ENCODE data around the gene FOXP1.

FOXP1 gene

GRCh38 chr3:71372241-71372768, 211.2 kb downstream of the FOXP1 start:
- TF ChIP-seq CTCF (IDR thresholded peaks at IDR 0.05; ENCODE audit: low read depth, low read length), result no peak
- H3K4me3 ChIP-seq (ENCODE audit: low read depth, low read length), result no peak overlapping the region
- DNase-seq (ENCODE audit: low read depth, low spot score), result no peak
- in situ Hi-C loops (cut with HindIII; ENCODE audit: low sequenced_read_pairs), result no loop called here

GRCh38 chr3:71371282-71371681, 212.2 kb downstream of the FOXP1 start:
- no peak for TF ChIP-seq CTCF (IDR thresholded peaks at IDR 0.05; ENCODE audit: low read depth, low read length)
- H3K4me3 ChIP-seq (ENCODE audit: low read depth, low read length), result no peak overlapping the region
- in situ Hi-C loops (cut with HindIII; ENCODE audit: low sequenced_read_pairs), result no loop called here
- no peak for DNase-seq (ENCODE audit: low read depth, low spot score)

GRCh38 chr3:71370467-71370866, 213.1 kb downstream of the FOXP1 start:
- no peak for DNase-seq (ENCODE audit: low read depth, low spot score)
- in situ Hi-C loops (cut with HindIII; ENCODE audit: low sequenced_read_pairs), result no loop called here
- TF ChIP-seq CTCF (IDR thresholded peaks at IDR 0.05; ENCODE audit: low read depth, low read length), result no peak
- H3K4me3 ChIP-seq (ENCODE audit: low read depth, low read length), result no peak overlapping the region

GRCh38 chr3:71369701-71370391, 213.7 kb downstream of the FOXP1 start:
- DNase-seq (ENCODE audit: low read depth, low spot score), result peak; percentile 69
- no peak overlapping the region for H3K4me3 ChIP-seq (ENCODE audit: low read depth, low read length)
- no peak for TF ChIP-seq CTCF (IDR thresholded peaks at IDR 0.05; ENCODE audit: low read depth, low read length)
- in situ Hi-C loops (cut with HindIII; ENCODE audit: low sequenced_read_pairs), result no loop called here

- in situ Hi-C loops (cut with HindIII; ENCODE audit: low sequenced_read_pairs), result no loop called here
- TF ChIP-seq CTCF (IDR thresholded peaks at IDR 0.05; ENCODE audit: low read depth, low read length), result no peak
- no peak overlapping the region for H3K4me3 ChIP-seq (ENCODE audit: low read depth, low read length)
- no peak for DNase-seq (ENCODE audit: low read depth, low spot score)
Observed at GRCh38 chr3:71366988-71367604, 216.4 kb downstream of the FOXP1 start.

DNA sequence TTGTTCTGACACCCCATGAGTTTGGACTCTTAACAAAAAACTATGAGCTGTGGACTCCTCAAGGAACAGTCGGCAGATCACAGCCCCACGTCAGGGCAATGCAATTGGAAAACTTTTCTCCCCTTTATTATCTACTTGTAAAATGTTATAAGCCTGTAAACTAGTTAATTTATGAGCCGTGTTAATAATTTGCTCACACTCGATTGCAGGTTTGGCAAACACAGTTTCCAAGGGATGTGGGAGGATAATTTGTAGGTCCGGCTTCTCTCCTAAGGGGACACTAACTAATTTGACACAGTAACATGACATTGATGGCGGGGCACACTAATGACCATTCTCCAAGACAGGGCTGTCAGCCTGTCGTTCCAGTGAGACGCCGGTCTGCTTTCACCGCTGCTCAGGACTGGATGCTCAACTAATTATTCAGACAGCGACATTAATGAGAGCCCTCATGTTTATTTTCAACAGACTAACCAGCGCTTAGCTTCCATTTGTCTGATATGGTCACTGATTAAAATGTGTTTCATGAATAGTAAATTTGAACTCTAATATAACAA, 222.1 kb downstream of the FOXP1 start:
- in situ Hi-C loops (cut with HindIII; ENCODE audit: low sequenced_read_pairs), result no loop called here
- H3K4me3 ChIP-seq (ENCODE audit: low read depth, low read length), result no peak overlapping the region
- DNase-seq (ENCODE audit: low read depth, low spot score), result no peak
- TF ChIP-seq CTCF (IDR thresholded peaks at IDR 0.05; ENCODE audit: low read depth, low read length), result no peak

Measured in astrocyte of the spinal cord (primary cell).